HG03521 (cell line): ENCODE results near the gene RPS28.

Source experiments
- ATAC-seq: cut with Tn5 transposase; IDR thresholded peaks from one replicate; pipeline ENCODE4 v1.9.1; 2021; ENCODE audit warnings: mild to moderate bottlenecking, moderate library complexity; ENCODE audit not compliant: unreplicated experiment

RPS28 gene

GRCh38 chr19:8319807-8320520, 1.3 kb upstream of the RPS28 start:
- no peak for ATAC-seq

DNA sequence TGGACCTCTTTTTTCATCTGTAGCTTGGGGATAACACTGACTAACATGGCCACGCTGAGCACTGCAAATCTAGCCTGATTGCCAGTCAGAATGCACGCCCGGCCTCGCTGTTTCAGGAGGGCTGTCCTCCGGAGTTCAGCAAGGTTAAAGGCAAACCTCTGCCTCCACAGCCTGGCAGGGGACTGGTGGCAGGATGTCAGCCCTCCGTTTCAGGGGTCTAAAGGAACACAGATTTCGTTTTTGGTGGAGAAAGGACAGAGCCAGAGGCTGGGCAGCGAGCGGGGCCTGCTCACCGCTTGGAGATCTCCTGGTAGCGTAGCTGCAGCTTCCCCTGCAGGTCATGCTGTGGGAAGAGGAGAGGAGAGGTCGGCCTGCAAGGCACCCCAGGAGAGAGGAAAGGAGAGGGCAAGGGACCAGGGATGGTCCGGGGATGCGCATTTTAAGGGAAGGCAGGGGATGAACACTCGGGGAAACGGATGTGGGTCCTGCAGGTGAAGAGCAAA, 681 bp upstream of the RPS28 start:
- ATAC-seq = peak; percentile 13

- no peak for ATAC-seq
Observed at GRCh38 chr19:8321986-8322637, 816 bp downstream of the RPS28 start.

GRCh38 chr19:8322638-8322997, 1.3 kb downstream of the RPS28 start:
- no peak for ATAC-seq

DNA sequence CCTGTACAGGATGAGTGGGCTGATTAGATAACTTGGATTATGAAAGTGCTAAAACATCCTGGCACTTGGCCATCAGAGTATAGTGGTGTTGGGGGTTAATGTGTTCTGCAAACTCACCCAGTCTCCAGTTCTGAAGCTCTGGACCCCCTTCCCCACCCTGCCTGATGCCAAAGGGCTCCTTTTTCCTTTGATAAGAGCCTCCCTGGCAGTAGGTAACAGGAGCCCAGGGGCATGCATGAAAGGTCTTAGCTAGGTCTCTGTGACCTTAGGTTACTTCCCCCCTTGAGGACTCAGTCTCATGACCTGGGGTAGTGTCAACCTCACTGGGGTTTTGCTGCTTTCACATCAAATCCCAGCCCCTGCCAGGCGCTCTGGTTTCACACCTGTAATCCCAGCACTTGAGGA, 2.5 kb downstream of the RPS28 start:
- no peak for ATAC-seq

- ATAC-seq = no peak
Observed at GRCh38 chr19:8324186-8325050, 3.1 kb downstream of the RPS28 start.

GRCh38 chr19:8325454-8325853, 4.2 kb downstream of the RPS28 start:
- no peak for ATAC-seq

DNA sequence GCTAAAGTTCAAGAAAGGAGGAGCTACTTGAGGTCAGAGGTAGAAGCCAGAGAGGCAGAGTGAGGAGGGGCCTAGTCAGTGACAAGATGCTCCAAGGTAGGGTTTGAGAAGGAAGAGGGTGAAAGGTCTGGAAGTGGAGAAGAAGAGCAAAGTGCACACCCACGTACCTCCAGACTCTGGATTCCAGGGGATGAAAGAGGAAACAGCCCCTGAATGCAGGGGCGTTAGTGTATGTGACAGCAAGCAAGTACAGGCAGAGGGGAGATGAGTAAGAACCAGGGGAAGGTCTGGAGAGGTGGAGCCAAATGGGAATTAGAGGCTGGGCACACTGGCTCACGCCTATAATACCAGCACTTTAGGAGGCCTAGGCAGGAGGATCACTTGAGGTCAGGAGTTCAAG, 8.7 kb downstream of the RPS28 start:
- ATAC-seq = no peak

DNA sequence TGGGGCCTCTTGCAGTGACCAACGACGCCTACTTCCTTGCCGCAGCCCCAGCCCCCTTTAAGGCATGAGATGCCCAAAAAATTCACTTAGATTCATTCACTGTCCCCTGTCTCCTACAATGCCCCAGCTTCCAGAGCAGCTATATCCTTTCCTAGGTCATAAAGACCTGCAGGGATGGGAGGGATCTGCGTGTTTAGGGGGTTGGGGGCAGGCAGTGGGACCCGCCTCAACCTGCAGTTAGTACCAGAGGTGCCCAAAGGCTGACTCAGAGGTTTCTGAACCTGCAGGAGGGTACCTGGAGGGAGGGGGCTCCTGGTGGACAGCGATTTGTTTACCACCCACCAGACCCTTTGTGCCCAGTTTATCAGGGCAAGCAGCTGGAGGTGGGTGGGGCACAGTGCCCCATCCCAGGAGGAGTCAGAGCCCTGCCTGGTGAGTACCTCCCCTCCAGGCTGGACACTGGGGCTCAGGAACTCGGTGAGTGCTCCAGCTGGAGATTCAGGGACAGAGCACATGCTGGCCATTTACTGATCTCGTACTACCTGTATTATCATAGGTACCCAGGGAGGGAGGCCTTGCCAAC, 10.1 kb downstream of the RPS28 start:
- no peak for ATAC-seq

- no peak for ATAC-seq
Observed at GRCh38 chr19:8332976-8333766, 11.9 kb downstream of the RPS28 start.

DNA sequence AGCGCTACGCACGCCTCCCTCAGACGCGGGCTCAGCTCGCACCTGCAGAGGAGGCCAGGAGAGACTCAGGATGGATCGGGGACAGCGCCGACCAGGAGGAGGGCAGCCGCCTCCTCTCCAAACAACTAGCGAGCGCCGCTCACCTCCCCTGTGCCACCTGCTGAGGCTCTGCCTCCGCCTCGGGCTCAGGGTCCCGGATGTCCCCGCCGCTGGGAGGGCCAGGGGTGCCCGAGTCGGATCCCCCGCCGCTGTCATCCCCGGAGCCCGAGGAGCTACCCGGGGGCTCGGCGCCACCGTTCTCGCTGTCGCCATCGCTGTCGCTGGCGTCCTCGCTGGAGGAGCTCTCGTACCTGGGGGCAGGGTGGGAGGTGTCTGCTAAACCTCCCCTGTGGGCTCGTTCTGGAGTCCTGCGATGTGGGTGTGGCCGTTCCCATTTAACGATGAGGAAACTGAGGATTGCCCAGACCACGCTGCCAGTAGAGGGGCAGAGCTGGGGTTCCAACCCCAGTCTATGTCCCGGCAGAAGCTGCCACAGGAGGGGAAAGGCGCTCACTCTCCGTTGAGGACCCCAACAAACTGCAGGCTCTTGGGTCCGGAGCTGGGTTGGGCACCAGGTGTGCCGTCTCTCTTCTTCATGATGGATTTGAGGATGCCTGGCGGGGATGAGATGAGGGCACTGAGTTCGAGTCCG, 12.6 kb downstream of the RPS28 start:
- no peak for ATAC-seq

- peak; percentile 48 for ATAC-seq
Observed at GRCh38 chr19:8334458-8335342, 13.4 kb downstream of the RPS28 start.

DNA sequence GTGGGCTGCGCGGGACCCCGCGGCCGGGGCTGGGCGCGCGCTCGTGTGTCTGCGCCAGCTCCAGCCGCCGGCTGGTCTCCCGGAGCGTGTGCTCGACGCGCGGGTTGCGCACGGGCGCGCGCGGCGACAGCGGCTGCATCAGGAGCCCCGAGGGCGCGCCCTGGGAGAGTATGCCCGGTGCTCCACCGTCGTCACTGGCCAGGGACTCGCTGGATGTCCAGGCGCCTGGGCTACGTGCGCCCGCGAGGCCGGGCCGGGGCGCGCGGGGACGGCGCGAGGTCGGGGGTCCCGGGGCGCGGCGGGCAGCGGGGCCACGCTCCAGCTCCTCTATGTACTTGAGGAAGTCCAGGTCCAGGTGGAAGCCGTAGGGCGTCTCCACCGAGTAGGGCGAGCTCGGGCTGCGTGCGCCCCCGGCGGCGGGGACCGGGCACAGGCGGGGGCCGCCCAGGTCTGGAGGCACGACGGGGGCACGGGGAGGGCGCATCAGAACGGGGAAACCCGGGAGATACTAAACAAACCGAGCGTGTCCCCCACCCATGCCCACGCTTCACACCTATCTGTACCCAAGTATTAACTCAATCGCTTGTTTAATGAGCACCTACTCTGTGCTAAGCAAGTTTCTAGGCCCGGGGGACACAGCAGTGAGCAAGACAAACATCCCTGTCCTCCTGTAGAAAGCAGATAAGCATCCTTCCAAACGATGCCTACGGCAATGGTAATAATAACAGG, 14.2 kb downstream of the RPS28 start:
- ATAC-seq = peak; percentile 29

- no peak for ATAC-seq
Observed at GRCh38 chr19:8336072-8336569, 14.8 kb downstream of the RPS28 start.

DNA sequence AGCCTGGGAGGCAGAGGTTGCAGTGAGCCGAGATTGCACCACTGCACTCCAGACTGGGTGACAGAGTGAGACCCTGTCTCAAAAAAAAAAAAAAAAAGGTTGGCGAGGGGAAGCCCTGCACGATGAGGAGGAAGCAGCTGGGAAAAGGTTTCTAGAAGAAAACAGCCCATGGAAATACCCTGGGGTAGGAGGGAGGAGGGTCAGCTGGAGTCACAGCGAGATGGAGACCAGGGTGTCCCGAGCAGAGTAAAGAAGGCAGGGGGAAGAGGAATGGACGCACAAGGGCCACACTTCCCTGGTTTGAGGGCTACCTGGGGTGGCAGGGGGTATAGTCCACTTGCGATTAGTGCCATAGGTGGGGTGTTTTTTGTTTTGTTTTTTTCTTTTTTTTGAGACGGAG, 15.4 kb downstream of the RPS28 start:
- ATAC-seq = no peak

- no peak for ATAC-seq
Observed at GRCh38 chr19:8337728-8338127, 16.4 kb downstream of the RPS28 start.

GRCh38 chr19:8338835-8339234, 17.5 kb downstream of the RPS28 start:
- ATAC-seq = no peak
